Measurements from ENCODE around the gene LMAN2L. TPM values are rescaled to one million over a fixed set of nuclear protein-coding genes. Genes with fewer than 3 reads are reported as not detected.

The LMAN2L gene
- polyA plus RNA-seq, 1 experiment = 29.6 TPM

DNA sequence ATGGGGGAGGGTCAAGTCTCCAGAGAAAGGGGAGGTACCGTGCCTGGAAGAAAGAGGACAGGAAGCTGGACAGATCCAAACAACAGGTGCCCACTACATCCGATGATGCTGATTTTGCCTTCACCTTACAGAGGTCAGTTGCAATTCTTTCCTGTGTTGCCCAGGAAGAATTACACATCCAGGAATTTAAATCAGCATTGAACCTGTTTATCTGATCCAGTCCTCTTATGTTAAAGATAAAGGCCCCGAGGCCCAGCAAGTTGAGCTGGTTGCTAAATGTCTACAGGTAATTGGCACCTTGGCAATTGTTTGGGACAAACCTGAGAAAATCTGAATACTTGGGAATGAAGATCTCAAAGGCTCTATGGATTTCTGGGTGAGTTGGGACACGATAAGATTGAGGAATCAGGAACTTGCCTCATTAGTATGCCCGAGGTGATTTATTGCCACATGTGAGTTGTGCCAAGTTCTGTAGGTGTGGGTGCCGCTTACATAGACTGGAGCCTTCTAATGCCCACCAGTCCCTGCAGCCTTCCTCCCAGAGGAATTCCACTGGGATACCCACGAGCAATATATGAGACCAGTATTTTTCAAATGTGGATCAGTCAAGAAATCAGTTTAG lies 13.9 kb upstream of the LMAN2L start:
- 0 out of 2 replicates have a peak, but pooled peaks cover 2% of the 10 kb centered on the region for H3K27me3 ChIP-seq (ENCODE audit: control insufficient read depth, insufficient read depth, low read length)
- H3K4me3 ChIP-seq (ENCODE audit: low read depth, low read length) = no peak overlapping the region
- POLR2A ChIA-PET = no interaction called here
- TF ChIP-seq, protein P1, sequence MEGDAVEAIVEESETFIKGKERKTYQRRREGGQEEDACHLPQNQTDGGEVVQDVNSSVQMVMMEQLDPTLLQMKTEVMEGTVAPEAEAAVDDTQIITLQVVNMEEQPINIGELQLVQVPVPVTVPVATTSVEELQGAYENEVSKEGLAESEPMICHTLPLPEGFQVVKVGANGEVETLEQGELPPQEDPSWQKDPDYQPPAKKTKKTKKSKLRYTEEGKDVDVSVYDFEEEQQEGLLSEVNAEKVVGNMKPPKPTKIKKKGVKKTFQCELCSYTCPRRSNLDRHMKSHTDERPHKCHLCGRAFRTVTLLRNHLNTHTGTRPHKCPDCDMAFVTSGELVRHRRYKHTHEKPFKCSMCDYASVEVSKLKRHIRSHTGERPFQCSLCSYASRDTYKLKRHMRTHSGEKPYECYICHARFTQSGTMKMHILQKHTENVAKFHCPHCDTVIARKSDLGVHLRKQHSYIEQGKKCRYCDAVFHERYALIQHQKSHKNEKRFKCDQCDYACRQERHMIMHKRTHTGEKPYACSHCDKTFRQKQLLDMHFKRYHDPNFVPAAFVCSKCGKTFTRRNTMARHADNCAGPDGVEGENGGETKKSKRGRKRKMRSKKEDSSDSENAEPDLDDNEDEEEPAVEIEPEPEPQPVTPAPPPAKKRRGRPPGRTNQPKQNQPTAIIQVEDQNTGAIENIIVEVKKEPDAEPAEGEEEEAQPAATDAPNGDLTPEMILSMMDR (IDR thresholded peaks at IDR 0.05; ENCODE audit: insufficient read depth, low read depth, low read length) = no peak
- no peak for DNase-seq (ENCODE audit: low read depth)
- H3K36me3 ChIP-seq (ENCODE audit: control insufficient read depth, insufficient read depth, low read length) = no peaks in the 10 kb centered on the region
- CTCF ChIA-PET = no interaction called here

DNA sequence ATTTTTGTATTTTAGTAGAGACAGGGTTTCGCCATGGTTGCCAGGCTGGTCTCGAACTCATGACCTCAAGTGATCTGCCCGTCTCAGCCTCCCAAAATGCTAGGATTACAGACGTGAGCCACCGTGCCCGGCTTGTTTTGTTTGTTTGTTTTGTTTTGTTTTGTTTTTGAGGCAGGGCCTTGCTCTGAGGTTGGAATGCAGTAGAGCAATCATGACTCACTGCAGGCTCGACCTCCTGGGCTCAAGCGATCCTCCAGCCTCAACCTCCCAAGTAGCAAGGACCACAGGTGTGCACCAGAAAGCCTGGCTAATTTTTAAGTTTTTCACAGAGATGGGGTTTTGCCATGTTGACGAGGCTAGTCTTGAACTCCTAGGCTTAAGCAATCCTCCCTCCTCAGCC lies 11.9 kb upstream of the LMAN2L start:
- no peak for DNase-seq (ENCODE audit: low read depth)
- ChIA-PET POLR2A (no interaction called here), CTCF (interaction anchor here (1.1 kb wide), 1 partner anchor 9 kb away, joined by 3 read pairs; the partner anchor contains the start of gene CNNM4)
- Histone ChIP-seq H3K36me3 (ENCODE audit: control insufficient read depth, insufficient read depth, low read length) (no peaks in the 10 kb centered on the region), H3K4me3 (ENCODE audit: low read depth, low read length) (no peak overlapping the region), H3K27me3 (ENCODE audit: control insufficient read depth, insufficient read depth, low read length) (0 out of 2 replicates have a peak, but pooled peaks cover 2% of the 10 kb centered on the region)
- TF ChIP-seq, protein P1 (IDR thresholded peaks at IDR 0.05; ENCODE audit: insufficient read depth, low read depth, low read length) = no peak

DNA sequence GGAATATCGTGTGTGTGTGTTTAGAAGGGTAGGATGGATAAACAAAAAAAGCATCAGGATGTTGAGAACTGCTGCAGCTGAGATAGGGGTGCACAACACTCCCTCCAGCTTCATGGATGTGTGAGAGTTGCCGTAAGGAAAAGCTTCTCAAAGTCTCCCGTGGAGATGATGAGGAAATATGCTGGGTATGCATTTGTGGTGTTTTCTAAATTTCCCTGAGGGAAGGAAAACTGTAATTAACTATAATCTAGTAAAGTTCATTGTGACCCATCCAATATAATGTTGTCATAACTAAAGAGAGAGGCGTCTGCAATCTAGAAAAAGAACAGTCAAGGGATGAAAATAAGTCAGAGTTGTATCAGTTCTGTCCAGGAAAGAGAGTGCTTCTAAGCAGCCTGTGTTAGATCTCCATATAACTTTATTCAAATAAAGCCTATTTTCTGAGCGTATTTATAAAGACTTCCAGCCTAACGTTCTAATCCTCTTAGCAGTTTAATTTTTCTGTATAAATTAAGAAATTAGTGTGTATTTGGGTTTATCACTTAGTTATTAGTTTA lies 7.3 kb upstream of the LMAN2L start:
- ChIA-PET POLR2A (interaction anchor here (0.6 kb wide), 1 partner anchor 181 kb away, joined by 3 read pairs; no protein-coding TSS in a partner anchor), CTCF (interaction anchor here (0.7 kb wide), 2 partner anchors 14 to 16 kb away, joined by 3 to 4 read pairs; partner anchors contain the start of gene CNNM4)
- DNase-seq (ENCODE audit: low read depth) = no peak
- Histone ChIP-seq H3K4me3 (ENCODE audit: low read depth, low read length) (no peak overlapping the region), H3K36me3 (ENCODE audit: control insufficient read depth, insufficient read depth, low read length) (no peaks in the 10 kb centered on the region), H3K27me3 (ENCODE audit: control insufficient read depth, insufficient read depth, low read length) (peaks cover 2% of the 10 kb centered on the region; the same call in 1 of the 2 replicates)
- TF ChIP-seq, protein P1 (IDR thresholded peaks at IDR 0.05; ENCODE audit: insufficient read depth, low read depth, low read length) = no peak

DNA sequence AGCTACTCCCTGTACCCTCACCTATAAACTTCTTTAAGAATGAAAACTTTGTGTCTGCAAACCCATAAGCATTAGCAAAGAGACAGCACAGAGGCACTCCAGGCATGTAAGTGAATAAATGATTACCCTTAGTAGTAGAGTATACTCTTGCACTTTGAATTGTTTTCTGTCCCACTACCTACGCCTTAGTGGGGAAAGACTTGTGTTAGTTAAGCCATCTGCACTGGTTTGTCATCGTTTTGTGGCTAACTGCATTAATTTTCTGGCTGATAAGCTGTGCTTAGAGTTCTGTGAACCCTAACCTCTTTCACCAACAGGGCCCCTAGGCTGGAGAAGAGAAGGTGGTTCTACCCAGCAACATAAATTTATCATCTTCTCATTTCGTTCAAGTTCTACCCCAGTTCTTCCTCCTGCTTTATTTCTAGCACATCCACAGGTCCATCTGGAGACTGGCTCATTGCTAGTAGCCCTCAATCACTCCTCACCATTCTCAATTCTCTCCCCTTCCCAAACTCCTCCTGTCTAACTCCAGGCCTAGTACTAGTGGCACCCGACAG lies 710 bp downstream of the LMAN2L start:
- Histone ChIP-seq H3K36me3 (ENCODE audit: control insufficient read depth, insufficient read depth, low read length) (peaks cover 5% of the 10 kb centered on the region), H3K27me3 (ENCODE audit: control insufficient read depth, insufficient read depth, low read length) (no peaks in the 10 kb centered on the region), H3K4me3 (ENCODE audit: low read depth, low read length) (peak overlapping the region; percentile 81)
- TF ChIP-seq, protein P1 (IDR thresholded peaks at IDR 0.05; ENCODE audit: insufficient read depth, low read depth, low read length) = no peak
- ChIA-PET CTCF (interaction anchor here (1.3 to 4.2 kb wide), 2 partner anchors 22 to 374 kb away, joined by 3 to 15 read pairs; partner anchors contain the start of genes ANKRD36 and CNNM4), POLR2A (no interaction called here)
- DNase-seq (ENCODE audit: low read depth) = no peak

DNA sequence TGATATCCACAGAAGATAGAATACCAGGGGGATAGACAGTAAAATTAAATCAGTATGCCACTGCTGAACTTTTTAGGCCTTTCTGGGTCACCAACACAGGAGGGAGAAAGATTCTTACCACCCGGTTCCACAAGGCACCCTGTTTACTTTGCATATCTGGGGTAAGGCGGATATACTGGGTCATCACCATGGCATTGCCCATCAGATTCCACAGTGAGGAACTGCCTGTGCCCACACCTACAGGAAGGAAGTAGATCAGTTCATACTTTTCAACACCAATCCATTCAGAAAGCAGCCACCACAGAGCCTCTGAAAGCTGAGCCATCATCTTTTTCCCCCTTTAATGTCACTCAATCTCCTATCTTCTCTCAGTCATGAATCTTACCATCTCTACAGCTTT lies 2.0 kb downstream of the LMAN2L start:
- TF ChIP-seq, protein P1 (IDR thresholded peaks at IDR 0.05; ENCODE audit: insufficient read depth, low read depth, low read length) = no peak
- CTCF ChIA-PET = interaction anchor here (4.2 kb wide), 1 partner anchor 24 kb away, joined by 15 read pairs; the partner anchor contains the start of gene CNNM4
- Histone ChIP-seq H3K36me3 (ENCODE audit: control insufficient read depth, insufficient read depth, low read length) (peaks cover 11% of the 10 kb centered on the region), H3K27me3 (ENCODE audit: control insufficient read depth, insufficient read depth, low read length) (no peaks in the 10 kb centered on the region), H3K4me3 (ENCODE audit: low read depth, low read length) (no peak overlapping the region)
- no peak for DNase-seq (ENCODE audit: low read depth)
- POLR2A ChIA-PET = no interaction called here

All from BJ (cell line).